Stimulated activated CD8-positive, alpha-beta memory T cell treated with anti-CD3 and anti-CD28 coated beads, Interleukin-12 subunit alpha, Interleukin-12 subunit beta, amount 100 ng/mL, for 4 hours (primary cell): ENCODE measurements around the gene NELFCD.
"Not testable (repeated sequence)": the region's sequence is repeated elsewhere in the genome, so short reads cannot be mapped to it uniquely, and the experiment has no call there.

Source experiments
- DNase-seq: peaks from one replicate; pipeline ENCODE4 v3.0.0-alpha.2; 2020; ENCODE audit warnings: low read depth

The NELFCD gene

DNA sequence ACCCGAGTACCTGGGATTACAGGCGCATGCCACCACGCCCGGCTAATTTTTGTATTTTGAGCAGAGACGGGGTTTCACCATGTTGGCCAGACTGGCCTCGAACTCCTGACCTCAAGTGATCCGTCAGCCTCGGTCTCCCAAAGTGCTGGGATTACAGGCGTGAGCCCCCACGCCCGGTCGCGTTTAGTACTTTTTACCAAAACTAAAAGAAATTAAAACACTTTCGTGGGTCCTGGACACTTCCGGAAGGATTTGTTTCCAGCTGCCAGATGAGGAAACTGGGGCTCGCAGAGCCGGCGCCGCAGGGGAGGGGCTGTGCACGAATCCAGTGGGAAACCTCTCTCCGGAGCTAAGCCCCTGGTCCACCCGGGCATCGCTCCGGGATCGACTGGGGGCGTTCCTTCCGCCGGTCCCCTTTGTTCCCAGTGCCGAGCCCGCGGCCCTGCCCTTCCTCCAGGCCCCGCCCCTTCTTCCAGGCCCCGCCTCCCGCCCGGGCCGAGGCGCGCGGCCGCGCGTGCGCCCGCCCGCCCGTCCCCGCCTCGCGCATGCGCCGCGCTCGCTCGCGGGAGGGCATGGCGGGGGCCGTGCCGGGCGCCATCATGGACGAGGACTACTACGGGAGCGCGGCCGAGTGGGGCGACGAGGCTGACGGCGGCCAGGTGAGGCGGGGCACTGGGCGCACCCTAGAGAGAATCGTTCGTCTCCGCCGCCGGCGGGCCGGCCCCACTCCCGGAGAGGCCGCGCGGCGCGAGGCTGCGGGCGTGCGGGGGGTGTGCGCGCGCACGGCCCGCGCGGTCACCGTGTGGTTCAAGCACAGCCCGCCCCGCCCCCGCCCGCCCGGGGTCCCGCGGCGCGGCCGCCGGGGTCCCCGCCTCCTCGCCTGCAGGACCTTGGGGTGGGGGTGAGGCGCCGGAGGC is at the start of gene NELFCD:
Gene NELFCD, plus strand, starts transcription at position 546 of the 917 bp plus-strand sequence. Its CDS starts 54 bp downstream, at position 600.
- DNase-seq, result peak; percentile 83

- no peak for DNase-seq
These were observed 48.9 kb upstream of the NELFCD start for GRCh38 chr20:58932170-58932569.

- DNase-seq, result no peak
These were observed 43.0 kb upstream of the NELFCD start for GRCh38 chr20:58938078-58938477.

GRCh38 chr20:58938541-58938940 is 42.5 kb upstream of the NELFCD start:
- DNase-seq, result no peak

DNA sequence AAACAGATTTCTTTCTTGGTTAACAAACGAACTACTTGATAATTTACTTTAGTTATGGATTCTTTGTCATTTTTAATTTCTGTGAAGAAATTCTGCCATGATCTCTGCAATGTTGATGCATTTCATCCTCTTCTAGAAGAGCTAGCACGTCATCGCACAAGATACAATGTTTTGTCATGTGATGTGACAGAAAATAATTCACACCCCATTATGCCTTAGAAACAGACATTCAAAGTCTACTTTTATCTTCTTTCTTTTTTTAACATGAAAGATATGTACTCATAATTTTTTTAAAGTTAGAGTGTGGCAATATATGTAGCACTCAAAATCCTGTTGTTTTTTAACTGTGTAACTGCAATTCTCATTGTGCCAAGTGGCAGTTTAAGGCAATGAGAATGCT is 39.6 kb upstream of the NELFCD start:
- DNase-seq, result no peak

DNA sequence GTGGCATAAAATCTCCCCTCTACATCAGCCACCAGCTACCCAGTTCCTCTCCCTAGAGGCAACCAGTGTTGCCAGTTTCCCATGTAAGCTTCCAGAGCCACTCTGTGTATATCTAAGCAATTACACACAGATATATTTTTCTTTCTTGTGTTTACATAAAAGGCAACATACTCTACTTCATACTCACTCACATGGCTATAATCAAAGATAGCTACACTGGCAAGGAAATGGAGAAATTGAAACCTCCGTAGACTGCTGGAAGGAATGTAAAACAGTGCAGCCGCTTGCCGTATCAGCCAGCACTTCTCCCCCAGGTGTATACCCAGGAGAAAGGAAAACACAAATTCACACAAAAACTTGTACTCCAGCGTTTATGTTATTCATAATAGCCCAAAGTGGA is 38.5 kb upstream of the NELFCD start:
- DNase-seq, result no peak

DNA sequence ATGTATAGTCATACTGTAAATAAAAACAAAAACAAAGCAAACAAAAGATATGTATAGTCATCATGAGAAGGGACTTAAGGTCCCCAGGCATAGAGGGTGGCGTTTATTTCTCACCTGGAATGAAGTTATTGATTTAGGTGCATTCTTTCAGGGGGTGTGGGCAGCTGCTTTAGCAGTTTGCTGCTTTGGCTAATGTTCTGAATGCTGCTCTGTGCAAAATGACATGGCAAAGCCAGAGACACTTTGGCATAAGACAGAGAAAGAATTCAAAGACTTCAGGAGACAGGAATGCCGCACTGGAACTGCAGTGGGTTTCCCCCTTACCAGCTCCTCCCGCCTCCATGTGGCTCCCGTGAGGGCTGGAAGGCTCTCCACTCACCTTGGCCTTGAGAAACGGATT is 36.4 kb upstream of the NELFCD start:
- no peak for DNase-seq

DNA sequence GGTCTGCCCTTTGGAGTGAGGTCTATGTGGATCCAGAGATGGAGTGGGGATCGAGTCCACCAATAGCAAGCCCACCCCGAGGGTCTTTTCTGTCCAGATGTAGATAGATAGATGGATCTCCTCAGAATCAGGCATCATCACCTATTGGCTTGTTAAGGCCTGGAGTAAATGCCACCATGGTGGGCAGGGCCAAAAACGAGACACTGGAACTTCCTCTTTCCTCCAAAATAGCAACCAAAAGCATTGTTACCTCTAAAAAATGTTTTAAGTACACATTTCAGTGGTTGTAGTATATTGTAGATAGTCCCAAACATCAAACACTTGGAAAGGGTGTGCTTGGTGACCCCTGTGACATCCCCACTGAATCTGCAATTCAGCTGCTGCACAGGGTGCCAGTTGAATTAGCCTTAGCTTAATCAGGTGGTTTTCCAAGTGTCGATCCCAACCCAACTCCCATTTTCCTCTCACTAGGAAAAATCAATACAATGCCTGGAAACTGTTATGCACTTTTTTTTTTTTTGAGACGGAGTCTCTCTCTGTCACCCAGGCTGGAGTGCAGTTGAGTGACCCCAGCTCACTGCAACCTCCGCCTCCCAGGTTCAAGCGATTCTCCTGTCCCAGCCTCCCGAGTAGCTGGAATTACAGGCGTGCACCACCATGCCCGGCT is 35.0 kb upstream of the NELFCD start:
- no peak for DNase-seq

GRCh38 chr20:58947797-58948388 is 33.2 kb upstream of the NELFCD start:
- not testable (repeated sequence) for DNase-seq

DNA sequence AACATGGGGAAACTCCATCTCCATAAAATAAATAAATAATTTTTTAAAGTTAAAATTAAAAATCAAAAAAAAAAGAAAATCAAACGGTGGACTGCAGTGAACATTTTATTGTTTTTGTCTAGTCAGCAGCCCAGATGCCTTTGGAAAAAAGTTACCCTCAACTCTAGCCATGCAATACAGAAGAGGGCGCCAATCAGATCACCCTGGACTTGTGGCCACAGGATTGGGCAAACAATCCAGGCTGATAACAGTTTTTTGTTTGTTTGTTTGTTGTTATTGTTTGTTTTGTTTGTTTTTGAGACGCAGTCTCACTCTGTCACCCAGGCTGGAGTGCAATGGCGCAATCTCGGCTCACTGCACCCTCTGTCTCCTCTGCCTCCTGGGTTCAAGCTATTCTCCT is 30.5 kb upstream of the NELFCD start:
- no peak for DNase-seq

- DNase-seq, result no peak
These were observed 28.0 kb upstream of the NELFCD start for GRCh38 chr20:58953050-58953449.

GRCh38 chr20:58956078-58956477 is 25.0 kb upstream of the NELFCD start:
- DNase-seq, result no peak

- DNase-seq, result no peak
These were observed 21.4 kb upstream of the NELFCD start for GRCh38 chr20:58959652-58960051.

DNA sequence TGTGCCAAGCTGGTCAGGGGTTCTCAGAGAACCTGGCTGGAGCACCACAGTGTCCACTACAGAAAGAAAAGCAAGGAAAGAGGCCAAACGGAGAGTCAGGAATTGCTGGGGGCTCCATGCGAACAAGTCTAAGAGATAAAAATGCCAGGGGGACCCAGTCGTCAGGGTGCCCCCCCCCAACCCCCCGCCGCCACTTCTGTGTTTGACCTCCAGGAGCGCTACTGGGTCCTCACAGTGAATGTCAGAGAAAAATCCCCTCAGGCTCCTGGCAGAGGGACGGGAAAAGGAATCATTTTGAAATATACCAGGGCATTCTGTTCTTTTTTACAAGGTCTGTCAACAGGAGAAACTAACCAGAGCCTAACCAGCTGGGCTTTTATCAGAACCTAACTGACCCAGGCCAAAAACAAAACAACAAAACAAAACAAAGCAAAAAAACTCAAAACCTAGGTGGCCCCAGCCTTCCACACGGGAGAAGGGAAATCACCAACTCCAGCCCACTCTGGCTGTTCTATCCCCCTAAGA is 17.9 kb upstream of the NELFCD start:
- DNase-seq, result no peak

DNA sequence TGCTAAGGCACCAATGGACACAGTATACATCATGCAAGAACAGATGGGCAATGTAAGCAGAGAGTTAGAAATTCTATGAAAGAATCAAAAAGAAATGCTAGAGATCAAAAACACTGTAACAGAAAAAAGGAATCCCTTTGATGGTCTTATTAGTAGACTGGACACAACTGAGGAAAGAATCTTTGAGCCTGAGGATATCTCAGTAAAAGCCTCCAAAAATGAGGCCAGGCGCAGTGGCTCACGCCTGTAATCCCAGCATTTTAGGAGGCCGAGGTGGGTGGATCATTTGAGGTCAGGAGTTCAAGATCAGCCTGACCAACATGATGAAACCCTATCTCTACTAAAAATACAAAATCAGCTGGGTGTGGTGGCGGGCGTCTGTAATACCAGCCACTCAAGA is 17.1 kb upstream of the NELFCD start:
- not testable (repeated sequence) for DNase-seq

DNA sequence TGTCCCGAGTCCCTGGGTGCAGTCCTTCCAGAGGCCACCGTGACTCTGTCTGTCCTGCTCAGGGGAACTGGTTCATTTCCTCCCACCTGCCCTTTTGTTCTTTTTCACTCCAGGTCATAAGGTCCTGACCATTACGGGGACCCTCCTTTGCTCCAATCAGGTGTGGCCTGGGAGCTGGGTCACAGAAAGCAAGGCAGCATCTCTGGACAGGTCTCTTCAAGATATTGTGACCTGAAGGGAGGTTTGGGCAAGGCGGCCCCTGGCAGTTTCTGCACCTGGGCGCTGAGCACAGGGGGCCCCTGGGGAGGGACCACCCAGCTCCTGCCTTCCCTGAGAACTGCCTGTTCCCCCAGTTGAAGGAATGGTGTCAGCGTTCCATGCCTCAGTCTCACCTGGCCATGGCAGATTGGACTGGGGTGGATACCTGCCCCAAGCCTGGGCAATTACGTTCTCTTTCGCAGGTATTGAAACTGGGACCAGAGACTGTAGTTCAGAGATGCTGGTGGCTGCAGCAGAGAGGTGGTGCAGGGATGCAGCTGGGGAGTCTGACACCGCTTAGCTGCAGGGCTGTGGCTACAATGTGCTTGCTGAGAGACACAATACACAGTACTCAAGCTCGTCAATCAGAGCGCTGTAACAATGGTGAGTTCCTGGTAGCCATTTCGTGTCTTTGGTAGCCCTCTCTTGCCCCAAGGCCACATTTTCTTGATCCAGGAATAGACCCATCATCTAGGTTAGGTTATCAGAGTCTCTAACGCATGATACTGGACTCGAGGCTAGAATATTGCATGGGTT is 15.6 kb upstream of the NELFCD start:
- DNase-seq, result no peak

GRCh38 chr20:58967652-58968429 is 13.2 kb upstream of the NELFCD start:
- DNase-seq, result no peak

- DNase-seq, result no peak
These were observed 11.6 kb upstream of the NELFCD start for GRCh38 chr20:58969439-58969838.

DNA sequence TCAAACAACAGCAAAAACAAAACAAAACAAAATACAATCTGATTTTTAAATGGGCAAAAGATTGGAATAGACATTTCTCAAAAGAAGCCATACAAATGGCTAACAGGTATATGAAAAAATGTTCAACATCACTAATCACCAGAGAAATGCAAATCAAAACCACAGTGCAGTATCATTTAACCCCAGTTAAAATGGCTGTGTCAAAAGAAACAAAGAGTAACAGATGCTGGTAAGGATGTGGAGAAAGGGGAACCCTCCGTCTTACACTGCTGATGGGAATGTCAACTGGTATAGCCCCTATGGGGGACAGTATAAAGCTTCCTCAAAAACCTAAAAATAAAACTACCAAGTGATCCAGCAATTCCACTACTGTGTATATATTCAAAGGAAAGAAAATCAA is 10.9 kb upstream of the NELFCD start:
- no peak for DNase-seq

DNA sequence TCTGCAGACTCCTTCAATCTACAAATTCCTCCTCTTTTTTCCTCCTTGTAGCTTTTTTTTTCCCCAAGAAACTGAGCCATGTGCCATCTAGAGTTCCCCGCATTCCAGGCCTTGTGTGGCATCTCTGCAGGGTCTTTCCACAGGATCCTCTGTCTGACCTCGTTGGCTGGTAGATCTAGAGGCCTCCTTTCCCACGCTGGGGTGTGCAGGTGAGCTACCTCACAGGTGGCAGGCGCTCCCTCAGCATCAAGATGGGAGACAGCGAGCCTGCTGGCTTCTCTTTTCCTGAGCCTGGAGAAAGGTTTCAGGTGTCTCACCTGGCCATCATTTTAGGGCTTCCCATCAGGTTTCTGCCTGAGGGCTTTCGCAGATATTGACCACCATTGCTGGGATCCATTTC is 9.6 kb upstream of the NELFCD start:
- no peak for DNase-seq

DNA sequence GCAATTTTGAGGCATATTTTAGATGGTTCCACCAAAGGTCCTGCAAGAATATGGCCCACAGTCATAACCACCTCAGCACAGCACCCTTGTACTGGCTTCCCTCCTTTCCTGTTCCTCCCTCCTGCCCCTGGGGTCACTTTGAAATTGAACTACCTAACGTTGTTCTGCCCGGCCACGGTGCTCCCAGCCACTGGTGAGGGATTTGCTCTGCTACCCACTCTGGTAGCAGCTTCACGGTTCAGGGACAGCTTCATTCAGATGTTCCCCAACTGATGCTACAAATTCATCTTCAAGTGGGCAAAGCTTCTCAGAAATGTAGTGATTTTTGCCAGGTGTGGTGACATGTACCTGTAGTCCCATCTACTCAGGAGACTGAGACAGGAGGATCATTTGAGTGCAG is 7.9 kb upstream of the NELFCD start:
- DNase-seq, result no peak
